ENCODE results near the gene TTPAL. TPM values are rescaled to one million over a fixed set of nuclear protein-coding genes. Genes with fewer than 3 reads are reported as not detected.

The TTPAL gene
- total RNA-seq, 8 experiments from 2014 or later = 7.1 to 18.9 (median 11.9) TPM

- Histone ChIP-seq H3K4me3 (no peak overlapping the region), H3K27ac (no peak overlapping the region), H3K4me1 (replicated peaks in 1 of 2) (peaks cover 12 to 17% of the 10 kb centered on the region in 2 donors)
- in situ Hi-C loops (cut with MboI; ENCODE audit: low pct_unique_long_range_greater_than_20kb in 2 of 9, low sequenced_read_pairs in 9 of 9, unreplicated experiment in 9 of 9) = loop anchor here in 1 of 9 experiments (25.0 kb wide), 1 partner anchor 94 kb away; no protein-coding TSS in a partner anchor
- ATAC-seq (replicated peaks in 6 of 8) = no peak
- WGBS, 10 experiments = 17 to 100% (median 88%) methylated on average over 1 to 3 of the region's 3 CpGs; no CpG with 5 or more reads in 3 of the 10 experiments
These were observed 42.6 kb downstream of the TTPAL start for GRCh38 chr20:44518248-44518647.

- no peak for ATAC-seq (replicated peaks in 6 of 8)
- in situ Hi-C loops (cut with MboI; ENCODE audit: low pct_unique_long_range_greater_than_20kb in 2 of 9, low sequenced_read_pairs in 9 of 9, unreplicated experiment in 9 of 9) = loop anchor here in 1 of 9 experiments (25.0 kb wide), 1 partner anchor 91 kb away; no protein-coding TSS in a partner anchor
- Histone ChIP-seq H3K4me3 (peak overlapping the region; percentile 83 to 98 (median 90)), H3K27ac (peak overlapping the region in 1 of 2 donors; percentile 95), H3K4me1 (replicated peaks in 1 of 2) (peaks cover 12 to 17% of the 10 kb centered on the region in 2 donors)
- 33 to 100% (median 80%) methylated on average over 1 to 3 of the region's 3 CpGs; no CpG with 5 or more reads in 4 of the 10 experiments for WGBS, 10 experiments
These were observed 45.2 kb downstream of the TTPAL start for GRCh38 chr20:44520881-44521280.

- Histone ChIP-seq H3K4me3 (peak within 1 kb of the TSS; percentile 83 to 98 (median 90)), H3K27ac (peak within 1 kb of the TSS; percentile 93 to 95), H3K4me1 (replicated peaks in 1 of 2) (peaks cover 12 to 17% of the 10 kb centered on the region in 2 donors)
- 0 to 9% (median 2%) methylated on average over 2 to 13 of the region's 49 CpGs; no CpG with 5 or more reads in 1 of the 10 experiments for WGBS, 10 experiments
- ATAC-seq (replicated peaks in 6 of 8) = peak; percentile 94 to 100 (median 98)
- in situ Hi-C loops (cut with MboI; ENCODE audit: low pct_unique_long_range_greater_than_20kb in 2 of 9, low sequenced_read_pairs in 9 of 9, unreplicated experiment in 9 of 9) = loop anchor here in 1 of 9 experiments (25.0 kb wide), 1 partner anchor 91 kb away; no protein-coding TSS in a partner anchor
These were observed 46.1 kb downstream of the TTPAL start, which contains the start of gene SERINC3 for GRCh38 chr20:44521484-44522481. Gene SERINC3 (minus strand): TSS chr20:44522070. CDS start chr20:44521951, 119 bp downstream.

- in situ Hi-C loops (cut with MboI; ENCODE audit: low pct_unique_long_range_greater_than_20kb in 2 of 9, low sequenced_read_pairs in 9 of 9, unreplicated experiment in 9 of 9) = loop anchor here in 1 of 9 experiments (25.0 kb wide), 1 partner anchor 89 kb away; no protein-coding TSS in a partner anchor
These were observed 47.2 kb downstream of the TTPAL start for GRCh38 chr20:44522841-44523240.

GRCh38 chr20:44523746-44524145 lies 48.1 kb downstream of the TTPAL start:
- in situ Hi-C loops (cut with MboI; ENCODE audit: low pct_unique_long_range_greater_than_20kb in 2 of 9, low sequenced_read_pairs in 9 of 9, unreplicated experiment in 9 of 9) = loop anchor here in 1 of 9 experiments (25.0 kb wide), 1 partner anchor 89 kb away; no protein-coding TSS in a partner anchor
- no peak for ATAC-seq (replicated peaks in 6 of 8)
- 14 to 100% (median 63%) methylated on average over 1 to 4 of the region's 4 CpGs for WGBS, 10 experiments
- no peak overlapping the region for H3K27ac ChIP-seq
- peaks cover 12 to 17% of the 10 kb centered on the region in 2 donors for H3K4me1 ChIP-seq (replicated peaks in 1 of 2)
- H3K4me3 ChIP-seq = no peak overlapping the region

More at GRCh38 chr20:44522841-44523240, 47.2 kb downstream of the TTPAL start:
- Histone ChIP-seq H3K27ac (no peak overlapping the region), H3K4me1 (replicated peaks in 1 of 2) (peaks cover 12 to 17% of the 10 kb centered on the region in 2 donors), H3K4me3 (no peak overlapping the region)
- WGBS, 10 experiments = 17 to 100% (median 85%) methylated on average over 1 of the region's 1 CpG; no CpG with 5 or more reads in 4 of the 10 experiments
- ATAC-seq (replicated peaks in 6 of 8) = no peak

- in situ Hi-C loops (cut with MboI; ENCODE audit: low pct_unique_long_range_greater_than_20kb in 2 of 9, low sequenced_read_pairs in 9 of 9, unreplicated experiment in 9 of 9) = no loop called here
- Histone ChIP-seq H3K27ac (no peak overlapping the region), H3K4me1 (replicated peaks in 1 of 2) (peaks cover 4 to 6% of the 10 kb centered on the region in 2 donors), H3K4me3 (no peak overlapping the region)
- WGBS, 10 experiments = 0 to 91% (median 40%) methylated on average over 1 to 6 of the region's 6 CpGs; no CpG with 5 or more reads in 1 of the 10 experiments
- peak in 1 of 8 experiments; percentile 18 for ATAC-seq (replicated peaks in 6 of 8)
These were observed 50.5 kb downstream of the TTPAL start for GRCh38 chr20:44526129-44526528.

- in situ Hi-C loops (cut with MboI; ENCODE audit: low pct_unique_long_range_greater_than_20kb in 2 of 9, low sequenced_read_pairs in 9 of 9, unreplicated experiment in 9 of 9) = no loop called here
- ATAC-seq (replicated peaks in 6 of 8) = no peak
- H3K27ac ChIP-seq = no peak overlapping the region
- peaks cover 5 to 8% of the 10 kb centered on the region in 2 donors for H3K4me1 ChIP-seq (replicated peaks in 1 of 2)
- WGBS, 10 experiments = 17 to 91% (median 82%) methylated on average over 1 to 3 of the region's 4 CpGs; no CpG with 5 or more reads in 4 of the 10 experiments
- no peak overlapping the region for H3K4me3 ChIP-seq
These were observed 52.1 kb downstream of the TTPAL start for GRCh38 chr20:44527716-44528199.

- in situ Hi-C loops (cut with MboI; ENCODE audit: low pct_unique_long_range_greater_than_20kb in 2 of 9, low sequenced_read_pairs in 9 of 9, unreplicated experiment in 9 of 9) = no loop called here
- Histone ChIP-seq H3K4me1 (replicated peaks in 1 of 2) (peaks cover 6 to 13% of the 10 kb centered on the region in 2 donors), H3K4me3 (no peak overlapping the region), H3K27ac (no peak overlapping the region)
- ATAC-seq (replicated peaks in 6 of 8) = no peak
- WGBS, 10 experiments = 60 to 100% (median 93%) methylated on average over 1 to 5 of the region's 6 CpGs; no CpG with 5 or more reads in 4 of the 10 experiments
These were observed 52.6 kb downstream of the TTPAL start for GRCh38 chr20:44528309-44528708.

- Histone ChIP-seq H3K4me3 (peak overlapping the region; percentile 54 to 67 (median 67)), H3K27ac (no peak overlapping the region), H3K4me1 (replicated peaks in 1 of 2) (peaks cover 6 to 13% of the 10 kb centered on the region in 2 donors)
- no peak for ATAC-seq (replicated peaks in 6 of 8)
- 0 to 40% (median 14%) methylated on average over 1 to 11 of the region's 11 CpGs for WGBS, 10 experiments
- in situ Hi-C loops (cut with MboI; ENCODE audit: low pct_unique_long_range_greater_than_20kb in 2 of 9, low sequenced_read_pairs in 9 of 9, unreplicated experiment in 9 of 9) = no loop called here
These were observed 56.7 kb downstream of the TTPAL start for GRCh38 chr20:44532259-44532980.

GRCh38 chr20:44532981-44533331 lies 57.3 kb downstream of the TTPAL start:
- 0 to 100% methylated on average over 1 of the region's 2 CpGs; no CpG with 5 or more reads in 8 of the 10 experiments for WGBS, 10 experiments
- Histone ChIP-seq H3K4me1 (replicated peaks in 1 of 2) (peaks cover 6 to 13% of the 10 kb centered on the region in 2 donors), H3K27ac (no peak overlapping the region), H3K4me3 (peak overlapping the region in 3 of 5 donors; percentile 55 to 67 (median 67))
- in situ Hi-C loops (cut with MboI; ENCODE audit: low pct_unique_long_range_greater_than_20kb in 2 of 9, low sequenced_read_pairs in 9 of 9, unreplicated experiment in 9 of 9) = no loop called here
- ATAC-seq (replicated peaks in 6 of 8) = no peak

GRCh38 chr20:44533928-44534327 lies 58.3 kb downstream of the TTPAL start:
- in situ Hi-C loops (cut with MboI; ENCODE audit: low pct_unique_long_range_greater_than_20kb in 2 of 9, low sequenced_read_pairs in 9 of 9, unreplicated experiment in 9 of 9) = no loop called here
- 57 to 100% (median 83%) methylated on average over 1 to 4 of the region's 4 CpGs; no CpG with 5 or more reads in 2 of the 10 experiments for WGBS, 10 experiments

GRCh38 chr20:44536175-44536574 lies 60.5 kb downstream of the TTPAL start:
- no peak overlapping the region for H3K27ac ChIP-seq
- WGBS, 10 experiments = 78 to 100% (median 98%) methylated on average over 1 to 3 of the region's 3 CpGs
- H3K4me3 ChIP-seq = no peak overlapping the region
- H3K4me1 ChIP-seq (replicated peaks in 1 of 2) = peaks cover 6 to 11% of the 10 kb centered on the region in 2 donors
- ATAC-seq (replicated peaks in 6 of 8) = no peak
- in situ Hi-C loops (cut with MboI; ENCODE audit: low pct_unique_long_range_greater_than_20kb in 2 of 9, low sequenced_read_pairs in 9 of 9, unreplicated experiment in 9 of 9) = no loop called here

More at GRCh38 chr20:44533928-44534327, 58.3 kb downstream of the TTPAL start:
- no peak for ATAC-seq (replicated peaks in 6 of 8)
- Histone ChIP-seq H3K27ac (no peak overlapping the region), H3K4me1 (replicated peaks in 1 of 2) (peaks cover 6 to 13% of the 10 kb centered on the region in 2 donors), H3K4me3 (no peak overlapping the region)
